Measurements from ENCODE around the gene PNMA6E.
"Not testable (repeated sequence)": the region's sequence is repeated elsewhere in the genome, so short reads cannot be mapped to it uniquely, and the experiment has no call there.

Gene PNMA6E

DNA sequence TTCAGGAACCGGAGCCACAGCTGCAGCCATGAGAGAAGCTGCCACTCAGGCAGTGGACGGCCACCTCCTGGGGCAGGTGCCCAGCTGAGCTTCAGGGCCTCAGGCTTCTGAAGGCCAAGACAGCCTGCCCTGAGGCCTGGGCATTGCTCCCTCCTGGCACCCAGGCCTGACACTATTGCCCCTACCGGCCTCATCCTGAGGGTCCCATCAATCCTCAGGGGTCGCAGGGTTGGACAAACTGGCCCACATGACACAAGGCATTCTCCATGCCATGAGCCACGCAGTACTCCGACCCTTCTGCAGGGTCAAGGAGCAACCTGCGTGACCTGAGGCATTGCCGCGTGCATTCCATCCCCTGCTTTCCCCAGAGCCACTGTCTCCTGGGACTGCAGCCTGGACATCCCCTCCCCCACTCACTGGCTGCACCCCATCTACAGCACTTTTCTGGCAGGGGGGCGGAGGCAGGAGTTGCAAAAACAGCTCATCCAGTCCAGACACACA, 7.1 kb upstream of the PNMA6E start:
- no peak for DNase-seq (ENCODE audit: low read depth)

- no peak for DNase-seq (ENCODE audit: low read depth)
Measured at GRCh38 chrX:153407736-153408135, 6.6 kb upstream of the PNMA6E start.

- DNase-seq (ENCODE audit: low read depth): no peak
Measured at GRCh38 chrX:153406903-153407302, 5.8 kb upstream of the PNMA6E start.

DNA sequence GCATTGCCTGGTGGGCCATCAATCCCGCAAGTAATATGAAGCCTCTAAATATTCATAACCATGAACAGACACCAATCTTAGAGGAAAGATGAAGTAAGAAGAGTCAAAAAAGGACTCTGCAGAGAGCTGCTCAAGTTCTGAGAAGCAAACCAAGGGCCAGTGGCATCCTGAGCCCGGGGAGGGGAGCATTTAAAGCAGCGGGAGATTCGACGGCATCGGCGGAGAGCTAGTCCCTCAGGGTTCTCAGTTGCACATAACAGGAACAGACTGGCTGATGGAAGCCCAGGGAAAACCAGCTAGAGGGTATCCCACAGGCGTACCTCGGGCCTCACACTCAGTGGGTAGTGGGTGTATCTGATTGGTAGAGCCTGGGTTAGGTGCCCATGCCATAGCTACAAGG, 4.9 kb upstream of the PNMA6E start:
- DNase-seq (ENCODE audit: low read depth): no peak

GRCh38 chrX:153405426-153405825, 4.3 kb upstream of the PNMA6E start:
- no peak for DNase-seq (ENCODE audit: low read depth)

DNA sequence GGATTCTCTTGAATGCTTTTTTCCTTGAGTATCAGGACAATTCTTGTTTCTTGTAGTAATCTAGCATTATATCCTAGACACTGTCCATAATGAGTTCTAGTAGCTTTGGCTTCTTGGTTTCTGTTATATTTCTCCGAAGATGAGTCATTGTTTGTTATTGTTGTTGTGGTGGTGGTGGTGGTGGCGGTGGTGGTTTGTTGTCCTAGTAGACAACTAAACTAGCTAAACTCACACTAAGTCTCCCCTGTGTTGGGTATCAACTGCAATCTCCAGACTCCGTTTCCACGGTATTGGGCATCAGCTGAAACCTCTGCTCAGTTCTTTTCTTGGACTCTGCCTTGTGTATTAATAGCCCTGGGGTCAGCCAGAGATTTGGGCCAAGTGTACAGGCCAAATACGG, 3.2 kb upstream of the PNMA6E start:
- not testable (repeated sequence) for DNase-seq (ENCODE audit: low read depth)

- no peak for DNase-seq (ENCODE audit: low read depth)
Measured at GRCh38 chrX:153400146-153401132, 711 bp downstream of the PNMA6E start.

GRCh38 chrX:153398275-153398960, 2.7 kb downstream of the PNMA6E start:
- no peak for DNase-seq (ENCODE audit: low read depth)

- no peak for DNase-seq (ENCODE audit: low read depth)
Measured at GRCh38 chrX:153397256-153397960, 3.7 kb downstream of the PNMA6E start.

DNA sequence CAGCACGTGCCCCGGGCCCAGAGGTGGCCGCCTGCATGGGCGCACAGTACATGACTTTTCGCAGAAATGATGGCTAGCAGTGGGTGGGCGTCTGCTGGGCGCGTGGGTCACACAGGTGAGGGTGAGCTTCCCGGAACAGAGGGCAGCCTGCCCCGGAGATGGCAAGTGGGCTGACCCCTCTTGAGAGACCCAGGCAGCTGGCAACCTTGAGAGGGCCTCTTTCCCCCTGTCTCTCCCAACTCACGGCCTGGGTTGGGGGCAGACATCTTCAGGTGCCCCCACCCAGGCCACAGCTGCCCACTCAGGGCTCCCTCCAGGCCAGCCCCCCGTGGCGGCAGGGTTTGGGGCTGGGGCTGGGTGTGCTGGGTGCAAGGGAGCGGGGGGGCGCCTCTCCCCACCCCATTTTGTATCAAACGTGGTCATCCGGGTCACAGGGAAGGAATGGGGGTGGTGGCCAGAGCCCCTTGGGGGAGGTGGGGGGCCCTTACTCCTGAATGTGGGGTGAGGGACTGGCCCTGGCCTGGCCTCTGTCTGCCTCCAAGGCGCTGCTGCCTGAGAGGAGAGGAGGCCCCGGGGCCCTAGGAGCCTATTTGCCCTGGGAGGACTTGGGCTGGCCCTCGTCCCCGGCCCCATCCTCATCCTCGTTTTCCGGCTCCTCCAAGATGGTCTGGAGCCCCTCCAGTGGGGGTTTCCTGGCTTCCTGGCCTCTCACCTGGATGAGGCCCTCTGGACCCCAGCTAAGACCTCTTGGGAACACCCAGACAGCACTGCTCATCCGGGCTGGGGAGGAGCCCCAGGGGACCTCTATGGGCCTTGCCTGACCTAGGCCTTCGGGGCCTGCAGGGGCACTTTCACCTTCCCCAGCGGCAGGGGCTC, 4.6 kb downstream of the PNMA6E start:
- no peak for DNase-seq (ENCODE audit: low read depth)

DNA sequence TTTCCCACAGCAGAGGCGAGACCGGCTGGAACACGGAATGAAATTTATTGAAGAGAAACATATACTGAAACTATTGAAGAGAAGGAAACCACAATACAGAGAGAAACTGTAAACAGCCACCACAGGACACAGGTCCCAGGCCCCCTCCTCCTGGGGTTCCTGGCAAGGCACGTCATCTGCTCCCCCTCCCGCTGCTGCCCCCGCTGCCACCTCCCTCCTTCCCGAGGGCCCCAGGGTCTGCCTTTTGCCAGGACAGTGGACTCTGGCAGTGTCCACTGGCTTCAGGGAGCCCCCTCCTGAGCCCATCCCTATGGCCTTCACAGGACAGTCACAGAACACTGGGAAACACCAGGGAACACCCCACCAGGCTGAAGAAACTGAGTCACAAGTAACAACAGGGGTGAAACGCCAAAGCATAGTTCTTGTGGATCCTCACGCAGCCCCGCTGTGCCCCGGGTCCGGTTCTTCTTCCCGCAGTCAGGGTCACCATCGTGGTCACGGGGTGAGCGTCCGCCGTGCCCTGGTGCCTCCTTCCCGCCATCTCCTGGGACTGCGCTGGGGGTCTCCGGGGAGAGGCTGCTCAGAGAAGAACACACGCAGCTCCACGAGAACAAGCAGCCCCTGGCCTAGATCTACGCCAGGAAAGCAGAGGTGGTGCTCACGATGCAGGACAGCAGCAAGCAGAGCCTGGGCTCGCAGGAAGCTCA, 5.4 kb downstream of the PNMA6E start:
- DNase-seq (ENCODE audit: low read depth): no peak

DNA sequence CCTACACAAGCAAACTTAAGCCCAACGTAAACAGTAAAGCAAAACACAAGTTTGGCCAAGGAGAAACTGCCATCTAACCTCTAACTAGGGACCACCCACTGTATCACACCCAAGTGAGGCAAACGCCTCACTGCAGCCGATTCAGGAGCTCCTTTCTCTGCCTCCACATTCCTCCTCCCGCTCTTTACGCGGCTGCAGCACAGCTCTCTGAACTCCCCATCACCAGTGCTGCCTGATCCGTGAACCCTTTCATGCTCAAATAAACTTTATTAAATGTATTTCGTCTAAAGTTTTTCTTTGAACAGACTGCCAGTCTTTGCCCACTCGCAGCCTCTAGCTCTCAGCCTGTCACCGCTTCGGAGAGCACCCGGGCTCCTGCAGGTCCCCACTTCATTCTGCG, 6.5 kb downstream of the PNMA6E start:
- no peak for DNase-seq (ENCODE audit: low read depth)

GRCh38 chrX:153392642-153393321, 8.4 kb downstream of the PNMA6E start:
- DNase-seq (ENCODE audit: low read depth): no peak

DNA sequence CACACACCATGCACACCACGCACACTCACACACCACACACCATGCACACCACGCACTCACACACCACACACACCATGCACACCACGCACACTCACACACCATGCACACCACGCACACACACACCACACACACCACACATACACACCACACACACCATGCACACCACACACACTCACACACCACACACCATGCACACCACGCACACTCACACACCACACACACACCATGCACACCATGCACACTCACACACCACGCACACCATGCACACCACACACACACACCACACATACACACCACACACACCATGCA, 11.7 kb downstream of the PNMA6E start:
- not testable (repeated sequence) for DNase-seq (ENCODE audit: low read depth)

DNA sequence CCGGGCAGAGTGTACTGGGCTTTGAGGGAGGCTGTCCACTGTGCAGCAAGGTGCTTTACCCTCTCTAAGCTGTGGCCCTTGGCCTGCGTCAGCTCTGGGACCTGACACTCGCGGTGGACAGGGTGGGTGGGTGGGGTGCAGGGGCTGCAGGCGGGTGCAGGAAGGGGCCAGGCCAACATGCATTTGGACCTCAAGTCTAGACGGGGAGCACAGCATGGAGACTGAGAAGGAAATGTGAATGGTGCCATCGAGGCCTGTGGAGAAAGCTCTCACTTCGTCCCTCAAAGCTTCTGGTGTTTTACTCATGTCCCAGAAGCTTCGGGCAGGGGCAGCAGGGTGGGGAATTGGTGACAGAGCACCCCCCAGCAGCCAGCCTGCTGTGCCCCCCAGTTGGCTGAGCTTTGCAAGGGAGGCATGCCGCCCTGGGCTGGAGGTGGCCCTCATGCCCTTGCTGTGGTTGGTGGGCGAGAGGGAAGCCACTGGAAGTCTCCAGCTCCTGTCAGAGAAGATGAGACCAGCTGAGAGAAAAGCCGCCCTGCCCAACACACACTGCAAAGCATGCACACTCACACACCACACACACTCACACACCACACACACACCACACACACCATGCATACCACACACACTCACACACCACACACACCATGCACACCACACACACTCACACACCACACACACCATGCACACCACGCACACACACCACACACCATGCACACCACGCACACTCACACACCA, 12.3 kb downstream of the PNMA6E start:
- DNase-seq (ENCODE audit: low read depth): no peak

DNA sequence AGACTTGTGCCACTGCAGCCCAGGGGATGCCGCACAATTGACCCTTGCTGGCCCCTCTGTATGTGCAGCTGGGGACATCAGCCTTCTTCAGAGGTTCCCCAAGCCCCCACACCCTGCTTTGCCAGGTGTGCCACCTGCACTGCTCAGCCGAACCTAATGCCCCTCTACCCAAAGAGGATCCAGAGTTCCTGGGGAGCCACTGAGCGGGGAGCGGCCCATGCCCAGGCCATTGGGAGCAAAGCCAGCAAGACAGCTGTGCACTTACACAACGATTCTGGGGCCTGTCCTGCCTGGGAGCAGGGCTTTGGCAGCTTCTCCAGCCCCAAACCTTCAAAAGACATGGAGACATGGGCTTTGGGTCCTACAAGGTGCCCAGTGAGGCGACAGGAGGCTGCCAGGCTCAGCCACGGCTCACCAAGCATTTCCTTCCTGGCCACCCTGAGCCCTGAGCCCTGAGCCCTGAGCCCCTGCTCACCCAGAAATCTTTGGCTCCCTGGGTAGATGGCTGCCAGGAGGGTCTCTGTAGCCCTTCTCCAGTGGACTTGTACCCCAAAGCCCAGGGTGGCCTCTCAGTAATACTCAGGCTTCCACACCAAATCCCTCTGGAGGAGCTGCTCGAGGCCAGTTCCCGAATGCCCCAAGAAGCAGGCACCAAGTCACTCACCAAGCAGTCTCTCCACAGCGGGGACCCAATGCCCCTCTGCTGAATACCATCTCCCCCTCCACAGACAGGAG, 13.0 kb downstream of the PNMA6E start:
- no peak for DNase-seq (ENCODE audit: low read depth)

DNA sequence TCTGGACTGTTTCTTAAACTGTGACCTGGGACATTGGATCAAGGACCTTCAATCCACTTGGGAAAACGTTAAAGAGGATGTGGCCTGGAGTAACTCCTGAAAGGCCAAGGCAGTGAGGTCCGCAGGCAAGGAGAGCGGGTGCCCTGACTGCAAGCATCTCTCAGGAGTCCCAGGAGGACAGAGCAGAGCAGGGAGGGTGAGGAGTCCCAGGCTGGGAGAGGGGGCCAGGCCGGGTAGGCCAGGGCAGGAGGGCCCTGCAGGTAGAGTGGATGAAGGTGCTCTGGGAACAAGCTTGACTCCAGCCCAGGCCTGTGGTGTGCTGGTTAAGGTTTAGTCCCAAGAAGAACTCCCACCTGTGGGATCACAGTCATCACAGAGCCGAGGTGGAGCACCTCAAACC, 13.8 kb downstream of the PNMA6E start:
- no peak for DNase-seq (ENCODE audit: low read depth)

DNA sequence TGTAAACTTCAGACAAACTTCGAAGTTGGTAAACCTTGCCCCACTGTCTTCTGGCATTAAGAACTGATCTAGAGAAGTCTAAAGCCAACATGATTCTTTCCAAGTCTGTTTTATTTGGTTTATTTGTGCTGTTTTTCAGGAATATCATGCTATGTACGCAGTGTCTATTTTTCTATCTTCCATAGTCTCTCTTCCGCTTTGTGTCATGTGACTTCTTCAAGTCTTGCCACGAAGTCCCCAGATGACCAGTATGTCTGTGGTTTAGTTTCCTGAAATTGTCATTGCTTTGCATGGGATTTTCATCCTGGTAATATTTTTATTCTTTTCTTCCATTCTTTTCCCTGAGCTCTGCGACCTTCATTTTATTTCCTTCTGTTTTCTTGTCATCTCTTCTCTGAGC, 15.1 kb downstream of the PNMA6E start:
- no peak for DNase-seq (ENCODE audit: low read depth)

DNA sequence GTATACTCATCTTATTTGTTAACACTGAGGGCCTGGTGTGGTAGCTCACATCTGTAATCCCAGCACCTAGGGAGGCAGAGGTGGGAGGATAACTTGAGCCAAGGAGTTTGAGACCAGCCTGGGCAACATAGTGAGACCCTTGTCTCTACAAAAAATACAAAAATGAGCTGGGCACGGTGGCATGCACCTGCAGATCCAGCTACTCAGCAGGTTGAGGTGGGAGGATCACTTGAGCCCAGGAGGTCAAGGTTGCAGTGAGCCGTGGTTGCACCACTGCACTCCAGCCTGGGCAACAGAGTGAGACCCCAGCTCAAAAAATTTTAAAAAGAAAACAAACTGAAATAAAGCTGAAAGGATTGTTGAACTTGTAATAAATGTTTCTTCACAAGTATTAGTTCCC, 16.2 kb downstream of the PNMA6E start:
- not testable (repeated sequence) for DNase-seq (ENCODE audit: low read depth)

Measured in HS-5 (cell line).